Measurements from ENCODE around the gene MDFIC.

Gene MDFIC

GRCh38 chr7:115044224-115044623 is 122.3 kb downstream of the MDFIC start:
- WGBS, 2 experiments, result 83 to 100% methylated on average over 1 to 2 of the region's 3 CpGs
- H3K27me3 ChIP-seq (ENCODE audit: control insufficient read depth, insufficient read depth, low read length, poor library complexity, severe bottlenecking), result no peaks in the 10 kb centered on the region
- H3K4me3 ChIP-seq (ENCODE audit: insufficient read depth, low read depth, low read length), result no peak overlapping the region
- peaks cover 5% of the 10 kb centered on the region for H3K4me1 ChIP-seq (ENCODE audit: control insufficient read depth, insufficient read depth, low read length)
- H3K9me3 ChIP-seq (ENCODE audit: control insufficient read depth, low read length), result no peaks in the 10 kb centered on the region
- no peak overlapping the region for H3K27ac ChIP-seq (ENCODE audit: insufficient read depth, low read depth, low read length, poor library complexity, severe bottlenecking)
- no peaks in the 10 kb centered on the region for H3K36me3 ChIP-seq (ENCODE audit: control insufficient read depth, insufficient read depth, low read length)

GRCh38 chr7:115047958-115048720 is 126.2 kb downstream of the MDFIC start:
- H3K27ac ChIP-seq (ENCODE audit: insufficient read depth, low read depth, low read length, poor library complexity, severe bottlenecking), result no peak overlapping the region
- 92 to 96% methylated on average over 2 to 4 of the region's 6 CpGs for WGBS, 2 experiments
- peaks cover 5% of the 10 kb centered on the region for H3K4me1 ChIP-seq (ENCODE audit: control insufficient read depth, insufficient read depth, low read length)
- no peaks in the 10 kb centered on the region for H3K9me3 ChIP-seq (ENCODE audit: control insufficient read depth, low read length)
- H3K4me3 ChIP-seq (ENCODE audit: insufficient read depth, low read depth, low read length), result no peak overlapping the region
- no peaks in the 10 kb centered on the region for H3K27me3 ChIP-seq (ENCODE audit: control insufficient read depth, insufficient read depth, low read length, poor library complexity, severe bottlenecking)
- H3K36me3 ChIP-seq (ENCODE audit: control insufficient read depth, insufficient read depth, low read length), result no peaks in the 10 kb centered on the region

GRCh38 chr7:115052706-115053105 is 130.8 kb downstream of the MDFIC start:
- Histone ChIP-seq H3K4me1 (ENCODE audit: control insufficient read depth, insufficient read depth, low read length) (no peaks in the 10 kb centered on the region), H3K27ac (ENCODE audit: insufficient read depth, low read depth, low read length, poor library complexity, severe bottlenecking) (no peak overlapping the region), H3K27me3 (ENCODE audit: control insufficient read depth, insufficient read depth, low read length, poor library complexity, severe bottlenecking) (no peaks in the 10 kb centered on the region), H3K4me3 (ENCODE audit: insufficient read depth, low read depth, low read length) (no peak overlapping the region), H3K36me3 (ENCODE audit: control insufficient read depth, insufficient read depth, low read length) (no peaks in the 10 kb centered on the region), H3K9me3 (ENCODE audit: control insufficient read depth, low read length) (no peaks in the 10 kb centered on the region)
- WGBS, 2 experiments, result 89 to 90% methylated on average over 4 of the region's 4 CpGs

GRCh38 chr7:115054478-115055065 is 132.7 kb downstream of the MDFIC start:
- Histone ChIP-seq H3K36me3 (ENCODE audit: control insufficient read depth, insufficient read depth, low read length) (no peaks in the 10 kb centered on the region), H3K27ac (ENCODE audit: insufficient read depth, low read depth, low read length, poor library complexity, severe bottlenecking) (no peak overlapping the region), H3K9me3 (ENCODE audit: control insufficient read depth, low read length) (no peaks in the 10 kb centered on the region), H3K4me1 (ENCODE audit: control insufficient read depth, insufficient read depth, low read length) (no peaks in the 10 kb centered on the region), H3K4me3 (ENCODE audit: insufficient read depth, low read depth, low read length) (no peak overlapping the region), H3K27me3 (ENCODE audit: control insufficient read depth, insufficient read depth, low read length, poor library complexity, severe bottlenecking) (no peaks in the 10 kb centered on the region)
- 87 to 88% methylated on average over 3 of the region's 3 CpGs for WGBS, 2 experiments

- WGBS, 2 experiments, result 75 to 97% methylated on average over 2 of the region's 2 CpGs
- no peaks in the 10 kb centered on the region for H3K27me3 ChIP-seq (ENCODE audit: control insufficient read depth, insufficient read depth, low read length, poor library complexity, severe bottlenecking)
- H3K4me3 ChIP-seq (ENCODE audit: insufficient read depth, low read depth, low read length), result no peak overlapping the region
- H3K36me3 ChIP-seq (ENCODE audit: control insufficient read depth, insufficient read depth, low read length), result no peaks in the 10 kb centered on the region
- no peaks in the 10 kb centered on the region for H3K9me3 ChIP-seq (ENCODE audit: control insufficient read depth, low read length)
- H3K4me1 ChIP-seq (ENCODE audit: control insufficient read depth, insufficient read depth, low read length), result no peaks in the 10 kb centered on the region
- H3K27ac ChIP-seq (ENCODE audit: insufficient read depth, low read depth, low read length, poor library complexity, severe bottlenecking), result no peak overlapping the region
Observed at GRCh38 chr7:115056019-115056418, 134.1 kb downstream of the MDFIC start.

GRCh38 chr7:115058726-115059125 is 136.8 kb downstream of the MDFIC start:
- Histone ChIP-seq H3K36me3 (ENCODE audit: control insufficient read depth, insufficient read depth, low read length) (no peaks in the 10 kb centered on the region), H3K27ac (ENCODE audit: insufficient read depth, low read depth, low read length, poor library complexity, severe bottlenecking) (no peak overlapping the region), H3K4me1 (ENCODE audit: control insufficient read depth, insufficient read depth, low read length) (no peaks in the 10 kb centered on the region), H3K27me3 (ENCODE audit: control insufficient read depth, insufficient read depth, low read length, poor library complexity, severe bottlenecking) (no peaks in the 10 kb centered on the region), H3K4me3 (ENCODE audit: insufficient read depth, low read depth, low read length) (no peak overlapping the region), H3K9me3 (ENCODE audit: control insufficient read depth, low read length) (no peaks in the 10 kb centered on the region)
- WGBS, 2 experiments, result 90 to 92% methylated on average over 3 of the region's 3 CpGs

GRCh38 chr7:115059321-115059720 is 137.4 kb downstream of the MDFIC start:
- Histone ChIP-seq H3K27me3 (ENCODE audit: control insufficient read depth, insufficient read depth, low read length, poor library complexity, severe bottlenecking) (no peaks in the 10 kb centered on the region), H3K4me3 (ENCODE audit: insufficient read depth, low read depth, low read length) (no peak overlapping the region), H3K36me3 (ENCODE audit: control insufficient read depth, insufficient read depth, low read length) (no peaks in the 10 kb centered on the region), H3K27ac (ENCODE audit: insufficient read depth, low read depth, low read length, poor library complexity, severe bottlenecking) (no peak overlapping the region), H3K9me3 (ENCODE audit: control insufficient read depth, low read length) (no peaks in the 10 kb centered on the region), H3K4me1 (ENCODE audit: control insufficient read depth, insufficient read depth, low read length) (no peaks in the 10 kb centered on the region)

GRCh38 chr7:115060095-115060870 is 138.4 kb downstream of the MDFIC start:
- Histone ChIP-seq H3K27ac (ENCODE audit: insufficient read depth, low read depth, low read length, poor library complexity, severe bottlenecking) (no peak overlapping the region), H3K9me3 (ENCODE audit: control insufficient read depth, low read length) (no peaks in the 10 kb centered on the region), H3K4me3 (ENCODE audit: insufficient read depth, low read depth, low read length) (no peak overlapping the region), H3K36me3 (ENCODE audit: control insufficient read depth, insufficient read depth, low read length) (no peaks in the 10 kb centered on the region), H3K4me1 (ENCODE audit: control insufficient read depth, insufficient read depth, low read length) (no peaks in the 10 kb centered on the region), H3K27me3 (ENCODE audit: control insufficient read depth, insufficient read depth, low read length, poor library complexity, severe bottlenecking) (no peaks in the 10 kb centered on the region)
- WGBS, 2 experiments, result 84 to 93% methylated on average over 2 to 4 of the region's 5 CpGs

GRCh38 chr7:115066050-115066449 is 144.2 kb downstream of the MDFIC start:
- 67 to 81% methylated on average over 2 of the region's 2 CpGs for WGBS, 2 experiments
- H3K9me3 ChIP-seq (ENCODE audit: control insufficient read depth, low read length), result no peaks in the 10 kb centered on the region
- H3K27ac ChIP-seq (ENCODE audit: insufficient read depth, low read depth, low read length, poor library complexity, severe bottlenecking), result no peak overlapping the region

GRCh38 chr7:115066634-115067033 is 144.7 kb downstream of the MDFIC start:
- H3K36me3 ChIP-seq (ENCODE audit: control insufficient read depth, insufficient read depth, low read length), result no peaks in the 10 kb centered on the region
- H3K9me3 ChIP-seq (ENCODE audit: control insufficient read depth, low read length), result no peaks in the 10 kb centered on the region
- no peaks in the 10 kb centered on the region for H3K27me3 ChIP-seq (ENCODE audit: control insufficient read depth, insufficient read depth, low read length, poor library complexity, severe bottlenecking)
- no peak overlapping the region for H3K4me3 ChIP-seq (ENCODE audit: insufficient read depth, low read depth, low read length)
- no peak overlapping the region for H3K27ac ChIP-seq (ENCODE audit: insufficient read depth, low read depth, low read length, poor library complexity, severe bottlenecking)
- 100% methylated on average over 1 of the region's 1 CpG; no CpG with 5 or more reads in 1 of the 2 experiments for WGBS, 2 experiments
- no peaks in the 10 kb centered on the region for H3K4me1 ChIP-seq (ENCODE audit: control insufficient read depth, insufficient read depth, low read length)

More at GRCh38 chr7:115066050-115066449, 144.2 kb downstream of the MDFIC start:
- no peaks in the 10 kb centered on the region for H3K4me1 ChIP-seq (ENCODE audit: control insufficient read depth, insufficient read depth, low read length)
- no peaks in the 10 kb centered on the region for H3K27me3 ChIP-seq (ENCODE audit: control insufficient read depth, insufficient read depth, low read length, poor library complexity, severe bottlenecking)
- no peak overlapping the region for H3K4me3 ChIP-seq (ENCODE audit: insufficient read depth, low read depth, low read length)
- H3K36me3 ChIP-seq (ENCODE audit: control insufficient read depth, insufficient read depth, low read length), result no peaks in the 10 kb centered on the region

All from ectodermal cell (in vitro differentiated cells).